SU-DHL-6 (cell line): ENCODE measurements around the gene GID4.

Source experiments
- EZH2phosphoT487 ChIP-seq: fragments of 200-600 bp; sonication (generic), shearing (Covaris generic); conservative IDR thresholded peaks from 2 replicates; pipeline ENCODE4 v1.6.1; 2018; ENCODE audit warnings: mild to moderate bottlenecking, antibody characterized with exemption, low read length, moderate library complexity, mixed read lengths
- TF ChIP-seq, protein P1 (sequence below): fragments of 200-600 bp; sonication (generic); IDR thresholded peaks from one replicate; pipeline ENCODE4 v1.5.1; 2017; ENCODE audit warnings: antibody characterized with exemption, mild to moderate bottlenecking, low read length, moderate library complexity; ENCODE audit not compliant: insufficient read depth, poor library complexity, severe bottlenecking

DNA sequence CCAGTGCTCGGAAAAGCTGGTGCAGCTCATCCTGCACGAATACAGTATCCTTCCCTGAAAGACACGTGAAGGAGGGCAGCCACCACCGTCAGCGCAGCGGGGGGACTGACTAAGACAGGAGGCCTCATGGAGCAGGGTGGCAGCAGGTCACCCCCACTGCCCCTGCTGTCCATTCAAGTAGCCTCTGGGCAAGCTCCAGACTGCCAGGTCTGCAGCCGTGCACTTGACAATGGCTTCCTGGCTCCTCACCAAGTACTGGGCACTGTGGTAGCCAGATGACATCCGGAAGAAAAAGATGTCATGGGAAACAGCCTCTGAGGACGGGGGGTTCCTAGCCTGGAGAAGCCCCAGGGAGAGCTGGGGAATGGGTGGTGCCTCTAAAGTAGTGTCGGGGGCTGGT lies 61.4 kb downstream of the GID4 start:
- TF ChIP-seq, protein P1, sequence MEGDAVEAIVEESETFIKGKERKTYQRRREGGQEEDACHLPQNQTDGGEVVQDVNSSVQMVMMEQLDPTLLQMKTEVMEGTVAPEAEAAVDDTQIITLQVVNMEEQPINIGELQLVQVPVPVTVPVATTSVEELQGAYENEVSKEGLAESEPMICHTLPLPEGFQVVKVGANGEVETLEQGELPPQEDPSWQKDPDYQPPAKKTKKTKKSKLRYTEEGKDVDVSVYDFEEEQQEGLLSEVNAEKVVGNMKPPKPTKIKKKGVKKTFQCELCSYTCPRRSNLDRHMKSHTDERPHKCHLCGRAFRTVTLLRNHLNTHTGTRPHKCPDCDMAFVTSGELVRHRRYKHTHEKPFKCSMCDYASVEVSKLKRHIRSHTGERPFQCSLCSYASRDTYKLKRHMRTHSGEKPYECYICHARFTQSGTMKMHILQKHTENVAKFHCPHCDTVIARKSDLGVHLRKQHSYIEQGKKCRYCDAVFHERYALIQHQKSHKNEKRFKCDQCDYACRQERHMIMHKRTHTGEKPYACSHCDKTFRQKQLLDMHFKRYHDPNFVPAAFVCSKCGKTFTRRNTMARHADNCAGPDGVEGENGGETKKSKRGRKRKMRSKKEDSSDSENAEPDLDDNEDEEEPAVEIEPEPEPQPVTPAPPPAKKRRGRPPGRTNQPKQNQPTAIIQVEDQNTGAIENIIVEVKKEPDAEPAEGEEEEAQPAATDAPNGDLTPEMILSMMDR = no peak
- TF ChIP-seq EZH2phosphoT487 = no peak
